Measurements from ENCODE around the gene FERD3L. TPM values are rescaled to one million over a fixed set of nuclear protein-coding genes. Genes with fewer than 3 reads are reported as not detected.

Gene FERD3L
- total RNA-seq, 2 donors from 2014 or later = not detected

DNA sequence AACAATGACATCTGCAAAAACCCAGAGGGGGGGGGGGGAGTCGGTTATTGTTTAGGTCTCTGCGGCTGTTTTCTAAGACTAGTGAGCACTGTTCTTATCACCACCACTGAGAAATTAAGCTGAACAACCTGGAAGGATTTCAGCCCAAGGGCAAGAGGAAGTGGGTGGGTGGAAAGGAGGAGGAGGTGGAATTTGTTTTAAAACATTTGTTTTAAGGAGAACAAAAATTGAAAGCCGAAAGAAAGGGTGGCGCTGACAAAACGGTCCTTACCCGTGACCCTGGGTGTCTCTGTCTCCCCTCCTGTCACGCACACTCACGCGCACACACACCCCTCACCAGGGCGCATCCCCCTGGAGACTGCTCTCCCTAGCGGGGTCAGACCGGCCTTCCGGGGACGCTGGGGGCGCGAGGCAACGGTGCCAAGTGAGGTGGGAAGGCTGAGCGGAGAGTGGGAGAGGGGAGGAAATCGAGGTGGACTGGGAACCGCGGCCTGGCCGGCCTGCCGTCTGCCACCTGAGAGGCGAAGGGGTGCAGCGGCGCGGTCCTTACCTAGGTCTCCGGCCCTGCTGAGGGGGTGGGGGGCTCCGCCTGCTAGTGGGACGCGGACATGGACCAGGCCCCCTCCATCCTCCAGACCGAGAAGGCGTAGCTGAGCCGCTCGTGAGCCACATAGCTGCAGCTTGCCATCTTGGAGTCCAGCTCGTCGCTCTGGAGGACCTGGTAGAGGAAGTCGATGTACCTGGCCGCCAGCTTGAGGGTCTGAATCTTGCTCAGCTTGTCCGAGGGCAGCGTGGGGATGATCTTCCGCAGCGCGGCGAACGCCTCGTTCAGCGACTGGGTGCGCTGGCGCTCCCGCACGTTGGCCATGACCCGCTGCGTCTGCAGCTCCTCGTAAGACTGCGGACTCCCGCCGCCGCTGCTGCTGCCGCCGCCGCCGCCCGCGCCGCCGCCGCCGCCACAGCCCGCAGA is 28.8 kb downstream of the FERD3L start:
- Histone ChIP-seq H3K4me3 (peak overlapping the region; percentile 36), H3K4me1 (no peaks in the 10 kb centered on the region), H3K27ac (no peak overlapping the region), H3K36me3 (no peaks in the 10 kb centered on the region), H3K9ac (ENCODE audit: low read depth in 2 of 2, low read length in 2 of 2) (peak overlapping the region in 1 of 2 donors; percentile 50), H3K27me3 (peaks cover 48% of the 10 kb centered on the region), H3K9me3 (no peaks in the 10 kb centered on the region)
- intact Hi-C loops (cut with DNase I) = no loop called here
- TF ChIP-seq, protein P1, sequence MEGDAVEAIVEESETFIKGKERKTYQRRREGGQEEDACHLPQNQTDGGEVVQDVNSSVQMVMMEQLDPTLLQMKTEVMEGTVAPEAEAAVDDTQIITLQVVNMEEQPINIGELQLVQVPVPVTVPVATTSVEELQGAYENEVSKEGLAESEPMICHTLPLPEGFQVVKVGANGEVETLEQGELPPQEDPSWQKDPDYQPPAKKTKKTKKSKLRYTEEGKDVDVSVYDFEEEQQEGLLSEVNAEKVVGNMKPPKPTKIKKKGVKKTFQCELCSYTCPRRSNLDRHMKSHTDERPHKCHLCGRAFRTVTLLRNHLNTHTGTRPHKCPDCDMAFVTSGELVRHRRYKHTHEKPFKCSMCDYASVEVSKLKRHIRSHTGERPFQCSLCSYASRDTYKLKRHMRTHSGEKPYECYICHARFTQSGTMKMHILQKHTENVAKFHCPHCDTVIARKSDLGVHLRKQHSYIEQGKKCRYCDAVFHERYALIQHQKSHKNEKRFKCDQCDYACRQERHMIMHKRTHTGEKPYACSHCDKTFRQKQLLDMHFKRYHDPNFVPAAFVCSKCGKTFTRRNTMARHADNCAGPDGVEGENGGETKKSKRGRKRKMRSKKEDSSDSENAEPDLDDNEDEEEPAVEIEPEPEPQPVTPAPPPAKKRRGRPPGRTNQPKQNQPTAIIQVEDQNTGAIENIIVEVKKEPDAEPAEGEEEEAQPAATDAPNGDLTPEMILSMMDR (IDR thresholded peaks at IDR 0.05) = no peak
- no peak for DNase-seq

DNA sequence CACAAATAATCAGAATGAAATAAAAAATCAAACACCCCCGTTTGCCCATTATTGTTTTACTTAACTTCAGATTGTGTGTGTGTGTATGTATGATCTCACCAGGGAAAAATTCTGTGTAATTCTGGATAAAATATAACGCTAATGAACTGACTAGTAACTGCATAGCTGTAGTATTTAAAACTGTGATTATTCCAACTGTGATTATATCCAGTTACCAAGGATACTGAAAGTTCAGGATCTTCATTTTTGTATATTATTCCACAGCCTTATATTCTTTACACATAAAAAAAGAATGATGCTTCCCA is 30.7 kb downstream of the FERD3L start:
- Histone ChIP-seq H3K4me1 (no peaks in the 10 kb centered on the region), H3K9ac (ENCODE audit: low read depth in 2 of 2, low read length in 2 of 2) (no peak overlapping the region), H3K27me3 (peaks cover 62% of the 10 kb centered on the region), H3K27ac (no peak overlapping the region), H3K9me3 (no peaks in the 10 kb centered on the region), H3K36me3 (no peaks in the 10 kb centered on the region), H3K4me3 (no peak overlapping the region)
- TF ChIP-seq, protein P1 (IDR thresholded peaks at IDR 0.05) = no peak
- no peak for DNase-seq
- intact Hi-C loops (cut with DNase I) = no loop called here

GRCh38 chr7:19113855-19114550 is 31.2 kb downstream of the FERD3L start:
- TF ChIP-seq, protein P1 (IDR thresholded peaks at IDR 0.05) = no peak
- intact Hi-C loops (cut with DNase I) = no loop called here

DNA sequence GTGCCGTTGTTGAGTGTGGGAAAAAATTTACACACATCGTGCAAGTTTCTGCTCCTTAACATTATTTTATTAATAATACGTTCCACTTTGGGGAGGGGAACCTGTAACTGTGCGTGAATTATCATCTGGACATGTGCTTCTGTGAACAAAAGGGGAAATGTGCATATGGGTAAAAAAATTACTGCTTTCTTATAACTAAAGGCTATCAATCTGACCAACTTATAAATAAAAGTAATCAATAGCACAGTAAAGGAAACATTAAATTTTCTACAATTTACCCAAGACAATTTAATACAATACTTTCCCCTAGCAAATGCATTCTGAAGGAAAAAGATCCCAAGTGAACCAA is 32.2 kb downstream of the FERD3L start:
- H3K27ac ChIP-seq = no peak overlapping the region

More at GRCh38 chr7:19113855-19114550, 31.2 kb downstream of the FERD3L start:
- Histone ChIP-seq H3K9me3 (no peaks in the 10 kb centered on the region), H3K4me3 (no peak overlapping the region), H3K27ac (no peak overlapping the region), H3K27me3 (peaks cover 62% of the 10 kb centered on the region), H3K4me1 (no peaks in the 10 kb centered on the region), H3K36me3 (no peaks in the 10 kb centered on the region), H3K9ac (ENCODE audit: low read depth in 2 of 2, low read length in 2 of 2) (no peak overlapping the region)
- no peak for DNase-seq

GRCh38 chr7:19112274-19113001 is 32.8 kb downstream of the FERD3L start:
- Histone ChIP-seq H3K36me3 (no peaks in the 10 kb centered on the region), H3K27me3 (peaks cover 61% of the 10 kb centered on the region), H3K9ac (ENCODE audit: low read depth in 2 of 2, low read length in 2 of 2) (no peak overlapping the region), H3K27ac (no peak overlapping the region), H3K4me3 (no peak overlapping the region), H3K9me3 (no peaks in the 10 kb centered on the region), H3K4me1 (no peaks in the 10 kb centered on the region)
- intact Hi-C loops (cut with DNase I) = no loop called here
- no peak for DNase-seq
- TF ChIP-seq, protein P1 (IDR thresholded peaks at IDR 0.05) = no peak

More for the DNA sequence above, 32.2 kb downstream of the FERD3L start:
- Histone ChIP-seq H3K27me3 (peaks cover 61% of the 10 kb centered on the region), H3K36me3 (no peaks in the 10 kb centered on the region), H3K9ac (ENCODE audit: low read depth in 2 of 2, low read length in 2 of 2) (no peak overlapping the region), H3K9me3 (no peaks in the 10 kb centered on the region), H3K4me3 (no peak overlapping the region), H3K4me1 (no peaks in the 10 kb centered on the region)
- TF ChIP-seq, protein P1 (IDR thresholded peaks at IDR 0.05) = no peak
- DNase-seq = no peak
- intact Hi-C loops (cut with DNase I) = no loop called here
